HepG2 (cell line): ENCODE results near the gene GLE1. TPM values are rescaled to one million over a fixed set of nuclear protein-coding genes. Genes with fewer than 3 reads are reported as not detected.

ENCODE experiments used
- DPF2 ChIP-seq: sonication (generic); formaldehyde crosslinking; IDR thresholded peaks from 2 replicates; pipeline ENCODE4 v1.4.0; 2020; ENCODE audit warnings: mild to moderate bottlenecking, low read depth, missing genetic modification reagents, borderline replicate concordance
- FOXA3 ChIP-seq: IDR thresholded peaks from 2 replicates; pipeline ENCODE4 v1.6.1; 2016; ENCODE audit warnings: missing genetic modification reagents, missing compliant biosample characterization
- HIVEP1 ChIP-seq: sonication (generic); formaldehyde crosslinking; IDR thresholded peaks from 2 replicates; pipeline ENCODE4 v1.4.0; 2020; ENCODE audit warnings: mild to moderate bottlenecking, missing genetic modification reagents
- SNRNP70 ChIP-seq: fragments of 200-400 bp; formaldehyde crosslinking; IDR thresholded peaks from 2 replicates; pipeline ENCODE4 v1.6.1; 2017; ENCODE audit warnings: mild to moderate bottlenecking, low read depth, low read length, moderate library complexity
- TIGD3 ChIP-seq: sonication (generic); formaldehyde crosslinking; IDR thresholded peaks from 2 replicates; pipeline ENCODE4 v1.5.1; 2020; ENCODE audit warnings: mild to moderate bottlenecking, missing genetic modification reagents, borderline replicate concordance
- ZC3H13 ChIP-seq: sonication (generic); formaldehyde crosslinking; IDR thresholded peaks from 2 replicates; pipeline ENCODE4 v1.8.1; 2023; ENCODE audit warnings: mild to moderate bottlenecking, missing genetic modification reagents, moderate library complexity
- ZFP41 ChIP-seq: sonication (generic); formaldehyde crosslinking; IDR thresholded peaks from 2 replicates; pipeline ENCODE4 v1.4.0; 2020; ENCODE audit warnings: mild to moderate bottlenecking, missing genetic modification reagents, borderline replicate concordance
- ZNF207 ChIP-seq: fragments of 450-650 bp; IDR thresholded peaks from 2 replicates; pipeline ENCODE4 v1.6.1; 2016; ENCODE audit warnings: antibody characterized with exemption, borderline replicate concordance
- ZNF547 ChIP-seq: sonication (generic); formaldehyde crosslinking; IDR thresholded peaks from 2 replicates; pipeline ENCODE4 v1.5.1; 2020; ENCODE audit warnings: mild to moderate bottlenecking, missing genetic modification reagents
- ZNF580 ChIP-seq: IDR thresholded peaks from 2 replicates; pipeline ENCODE4 v1.6.1; 2016; ENCODE audit warnings: low read depth, borderline replicate concordance
- polyA plus RNA-seq, 8 experiments: library from polyadenylated mRNA; depleted of rRNA in 3 of 8; stranded (reverse) in 7 of 8; unstranded in 1 of 8; fragments of >200 nt; fragmentation: Illumina TruSeq in 4 of 8; extraction: Trizol in 4 of 8; gene quantifications; 2 replicates each; pipeline versions ENCODE4 v1.2.1 to v1.2.3, GENCODE V29; 2011 to 2016; ENCODE audit warnings: low read depth in 4 of 8, missing spikeins in 1 of 8, mixed read lengths in 1 of 8; ENCODE audit not compliant: insufficient read depth in 1 of 8
- total RNA-seq, 5 experiments: library from RNA; depleted of rRNA; stranded (reverse); fragments of >200 nt; fragmentation: Illumina TruSeq; extraction: Trizol; gene quantifications; 2 replicates each; pipeline ENCODE4 v1.2.3, GENCODE V29; 2016; ENCODE audit warnings: low read depth in 1 of 5
- TF ChIP-seq, protein P1 (sequence below): sonication (generic); formaldehyde crosslinking; IDR thresholded peaks from 2 replicates; pipeline ENCODE4 v1.9.0; 2021; ENCODE audit warnings: mild to moderate bottlenecking, missing genetic modification reagents
- TF ChIP-seq, protein P2 (sequence below): sonication (generic); formaldehyde crosslinking; IDR thresholded peaks from 2 replicates; pipeline ENCODE4 v1.4.0; 2020; ENCODE audit warnings: missing genetic modification reagents
- TF ChIP-seq, protein P3 (sequence below): sonication (generic); formaldehyde crosslinking; IDR thresholded peaks from 2 replicates; pipeline ENCODE4 v1.5.1; 2020; ENCODE audit warnings: mild to moderate bottlenecking, missing genetic modification reagents, borderline replicate concordance

Gene GLE1
- total and polyA plus RNA-seq, 2 of the 13 experiments (the other 11 are each of a cell fraction or from before 2014, with no cell fraction given) = 14.7 to 28.8 TPM

DNA sequence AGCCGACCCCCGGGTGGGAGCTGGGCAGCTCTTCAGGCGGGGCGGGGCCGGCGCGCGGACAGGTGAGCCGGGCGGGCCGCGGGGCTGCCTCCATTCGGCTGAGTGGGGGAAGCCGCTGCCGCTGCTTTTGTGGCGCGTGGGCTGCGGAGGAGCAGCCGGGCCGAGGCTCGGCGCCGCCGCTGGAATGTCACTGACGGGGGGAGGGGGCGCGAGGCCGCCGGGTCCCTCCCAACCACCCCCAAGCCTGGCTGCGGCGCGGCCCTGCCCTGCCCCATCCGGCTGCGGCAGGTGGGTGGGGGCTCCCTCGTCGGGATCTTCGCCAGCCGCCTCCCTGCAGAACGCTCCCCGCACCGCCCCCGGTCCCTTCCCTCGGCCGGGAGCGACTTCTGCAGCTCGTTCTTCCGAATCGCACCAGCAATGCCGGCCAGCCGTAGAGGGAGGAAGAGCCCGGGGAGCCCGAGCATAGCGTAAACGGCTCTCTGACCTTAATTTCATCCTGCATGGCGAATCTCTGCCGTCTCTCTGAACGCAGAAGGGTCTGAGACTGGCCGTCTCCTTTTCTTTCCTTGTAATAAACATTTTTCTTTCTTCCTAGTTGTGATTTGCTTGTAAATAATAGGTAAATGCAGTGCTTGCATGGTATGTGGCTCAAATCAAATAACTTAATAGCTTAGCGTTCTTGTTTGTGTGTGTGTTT, 48.4 kb downstream of the GLE1 start (continued):
- TF ChIP-seq, protein P1, sequence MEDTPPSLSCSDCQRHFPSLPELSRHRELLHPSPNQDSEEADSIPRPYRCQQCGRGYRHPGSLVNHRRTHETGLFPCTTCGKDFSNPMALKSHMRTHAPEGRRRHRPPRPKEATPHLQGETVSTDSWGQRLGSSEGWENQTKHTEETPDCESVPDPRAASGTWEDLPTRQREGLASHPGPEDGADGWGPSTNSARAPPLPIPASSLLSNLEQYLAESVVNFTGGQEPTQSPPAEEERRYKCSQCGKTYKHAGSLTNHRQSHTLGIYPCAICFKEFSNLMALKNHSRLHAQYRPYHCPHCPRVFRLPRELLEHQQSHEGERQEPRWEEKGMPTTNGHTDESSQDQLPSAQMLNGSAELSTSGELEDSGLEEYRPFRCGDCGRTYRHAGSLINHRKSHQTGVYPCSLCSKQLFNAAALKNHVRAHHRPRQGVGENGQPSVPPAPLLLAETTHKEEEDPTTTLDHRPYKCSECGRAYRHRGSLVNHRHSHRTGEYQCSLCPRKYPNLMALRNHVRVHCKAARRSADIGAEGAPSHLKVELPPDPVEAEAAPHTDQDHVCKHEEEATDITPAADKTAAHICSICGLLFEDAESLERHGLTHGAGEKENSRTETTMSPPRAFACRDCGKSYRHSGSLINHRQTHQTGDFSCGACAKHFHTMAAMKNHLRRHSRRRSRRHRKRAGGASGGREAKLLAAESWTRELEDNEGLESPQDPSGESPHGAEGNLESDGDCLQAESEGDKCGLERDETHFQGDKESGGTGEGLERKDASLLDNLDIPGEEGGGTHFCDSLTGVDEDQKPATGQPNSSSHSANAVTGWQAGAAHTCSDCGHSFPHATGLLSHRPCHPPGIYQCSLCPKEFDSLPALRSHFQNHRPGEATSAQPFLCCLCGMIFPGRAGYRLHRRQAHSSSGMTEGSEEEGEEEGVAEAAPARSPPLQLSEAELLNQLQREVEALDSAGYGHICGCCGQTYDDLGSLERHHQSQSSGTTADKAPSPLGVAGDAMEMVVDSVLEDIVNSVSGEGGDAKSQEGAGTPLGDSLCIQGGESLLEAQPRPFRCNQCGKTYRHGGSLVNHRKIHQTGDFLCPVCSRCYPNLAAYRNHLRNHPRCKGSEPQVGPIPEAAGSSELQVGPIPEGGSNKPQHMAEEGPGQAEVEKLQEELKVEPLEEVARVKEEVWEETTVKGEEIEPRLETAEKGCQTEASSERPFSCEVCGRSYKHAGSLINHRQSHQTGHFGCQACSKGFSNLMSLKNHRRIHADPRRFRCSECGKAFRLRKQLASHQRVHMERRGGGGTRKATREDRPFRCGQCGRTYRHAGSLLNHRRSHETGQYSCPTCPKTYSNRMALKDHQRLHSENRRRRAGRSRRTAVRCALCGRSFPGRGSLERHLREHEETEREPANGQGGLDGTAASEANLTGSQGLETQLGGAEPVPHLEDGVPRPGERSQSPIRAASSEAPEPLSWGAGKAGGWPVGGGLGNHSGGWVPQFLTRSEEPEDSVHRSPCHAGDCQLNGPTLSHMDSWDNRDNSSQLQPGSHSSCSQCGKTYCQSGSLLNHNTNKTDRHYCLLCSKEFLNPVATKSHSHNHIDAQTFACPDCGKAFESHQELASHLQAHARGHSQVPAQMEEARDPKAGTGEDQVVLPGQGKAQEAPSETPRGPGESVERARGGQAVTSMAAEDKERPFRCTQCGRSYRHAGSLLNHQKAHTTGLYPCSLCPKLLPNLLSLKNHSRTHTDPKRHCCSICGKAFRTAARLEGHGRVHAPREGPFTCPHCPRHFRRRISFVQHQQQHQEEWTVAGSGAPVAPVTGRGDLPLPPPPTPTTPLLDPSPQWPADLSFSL = no peak
- TF ChIP-seq ZNF580 (CRISPR knock-in tag) (no peak), ZNF207 (no peak), ZFP41 (CRISPR knock-in tag) (no peak), FOXA3 (no peak; the same call in 1 of the 2 replicates), ZC3H13 (no peak), DPF2 (no peak), SNRNP70 (no peak), ZNF547 (CRISPR knock-in tag) (no peak), HIVEP1 (CRISPR knock-in tag) (no peak), TIGD3 (no peak)
- TF ChIP-seq, protein P2, sequence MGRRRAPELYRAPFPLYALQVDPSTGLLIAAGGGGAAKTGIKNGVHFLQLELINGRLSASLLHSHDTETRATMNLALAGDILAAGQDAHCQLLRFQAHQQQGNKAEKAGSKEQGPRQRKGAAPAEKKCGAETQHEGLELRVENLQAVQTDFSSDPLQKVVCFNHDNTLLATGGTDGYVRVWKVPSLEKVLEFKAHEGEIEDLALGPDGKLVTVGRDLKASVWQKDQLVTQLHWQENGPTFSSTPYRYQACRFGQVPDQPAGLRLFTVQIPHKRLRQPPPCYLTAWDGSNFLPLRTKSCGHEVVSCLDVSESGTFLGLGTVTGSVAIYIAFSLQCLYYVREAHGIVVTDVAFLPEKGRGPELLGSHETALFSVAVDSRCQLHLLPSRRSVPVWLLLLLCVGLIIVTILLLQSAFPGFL (CRISPR knock-in tag) = no peak; the same call in 1 of the 2 replicates
- TF ChIP-seq, protein P3, sequence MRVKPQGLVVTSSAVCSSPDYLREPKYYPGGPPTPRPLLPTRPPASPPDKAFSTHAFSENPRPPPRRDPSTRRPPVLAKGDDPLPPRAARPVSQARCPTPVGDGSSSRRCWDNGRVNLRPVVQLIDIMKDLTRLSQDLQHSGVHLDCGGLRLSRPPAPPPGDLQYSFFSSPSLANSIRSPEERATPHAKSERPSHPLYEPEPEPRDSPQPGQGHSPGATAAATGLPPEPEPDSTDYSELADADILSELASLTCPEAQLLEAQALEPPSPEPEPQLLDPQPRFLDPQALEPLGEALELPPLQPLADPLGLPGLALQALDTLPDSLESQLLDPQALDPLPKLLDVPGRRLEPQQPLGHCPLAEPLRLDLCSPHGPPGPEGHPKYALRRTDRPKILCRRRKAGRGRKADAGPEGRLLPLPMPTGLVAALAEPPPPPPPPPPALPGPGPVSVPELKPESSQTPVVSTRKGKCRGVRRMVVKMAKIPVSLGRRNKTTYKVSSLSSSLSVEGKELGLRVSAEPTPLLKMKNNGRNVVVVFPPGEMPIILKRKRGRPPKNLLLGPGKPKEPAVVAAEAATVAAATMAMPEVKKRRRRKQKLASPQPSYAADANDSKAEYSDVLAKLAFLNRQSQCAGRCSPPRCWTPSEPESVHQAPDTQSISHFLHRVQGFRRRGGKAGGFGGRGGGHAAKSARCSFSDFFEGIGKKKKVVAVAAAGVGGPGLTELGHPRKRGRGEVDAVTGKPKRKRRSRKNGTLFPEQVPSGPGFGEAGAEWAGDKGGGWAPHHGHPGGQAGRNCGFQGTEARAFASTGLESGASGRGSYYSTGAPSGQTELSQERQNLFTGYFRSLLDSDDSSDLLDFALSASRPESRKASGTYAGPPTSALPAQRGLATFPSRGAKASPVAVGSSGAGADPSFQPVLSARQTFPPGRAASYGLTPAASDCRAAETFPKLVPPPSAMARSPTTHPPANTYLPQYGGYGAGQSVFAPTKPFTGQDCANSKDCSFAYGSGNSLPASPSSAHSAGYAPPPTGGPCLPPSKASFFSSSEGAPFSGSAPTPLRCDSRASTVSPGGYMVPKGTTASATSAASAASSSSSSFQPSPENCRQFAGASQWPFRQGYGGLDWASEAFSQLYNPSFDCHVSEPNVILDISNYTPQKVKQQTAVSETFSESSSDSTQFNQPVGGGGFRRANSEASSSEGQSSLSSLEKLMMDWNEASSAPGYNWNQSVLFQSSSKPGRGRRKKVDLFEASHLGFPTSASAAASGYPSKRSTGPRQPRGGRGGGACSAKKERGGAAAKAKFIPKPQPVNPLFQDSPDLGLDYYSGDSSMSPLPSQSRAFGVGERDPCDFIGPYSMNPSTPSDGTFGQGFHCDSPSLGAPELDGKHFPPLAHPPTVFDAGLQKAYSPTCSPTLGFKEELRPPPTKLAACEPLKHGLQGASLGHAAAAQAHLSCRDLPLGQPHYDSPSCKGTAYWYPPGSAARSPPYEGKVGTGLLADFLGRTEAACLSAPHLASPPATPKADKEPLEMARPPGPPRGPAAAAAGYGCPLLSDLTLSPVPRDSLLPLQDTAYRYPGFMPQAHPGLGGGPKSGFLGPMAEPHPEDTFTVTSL (CRISPR knock-in tag) = no peak
